Thyroid gland (tissue), 4 donors: ENCODE results near the gene MYOZ3.

Experiments
- POLR2A ChIP-seq, 2 donors: fragments of 450-650 bp; IDR thresholded peaks; one replicate each; pipeline ENCODE4 v1.6.1; 2017; ENCODE audit warnings: antibody characterized with exemption in 2 of 2, mild to moderate bottlenecking in 2 of 2, moderate library complexity in 1 of 2
- TF ChIP-seq, protein P1 (sequence below), 6 experiments: fragments of 200-600 bp in 3 of 6; fragments of 450-650 bp in 3 of 6; sonication (generic) in 3 of 6; IDR thresholded peaks; one replicate each; pipeline ENCODE4 v1.5.1; 2016 to 2019; ENCODE audit warnings: antibody characterized with exemption in 6 of 6, mild to moderate bottlenecking in 2 of 6, inconsistent platforms in 1 of 6, moderate library complexity in 1 of 6

DNA sequence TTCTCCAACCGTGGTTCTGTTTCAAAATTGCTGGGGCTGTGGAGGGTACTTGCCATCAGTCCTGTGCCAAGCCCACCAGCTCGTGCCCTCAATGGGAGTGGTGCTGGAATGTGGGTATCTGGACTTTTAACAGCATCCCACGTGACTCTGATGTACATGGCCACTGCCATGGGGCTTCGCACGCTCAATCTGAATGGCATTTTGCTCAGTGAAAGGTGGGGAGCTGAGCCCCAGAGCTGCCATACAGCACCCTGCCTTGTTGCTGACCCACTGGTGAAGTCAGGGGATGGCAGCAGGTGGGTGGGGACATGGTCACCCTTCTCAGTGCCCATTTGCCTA lies 37.2 kb upstream of the MYOZ3 start:
- TF ChIP-seq, protein P1, sequence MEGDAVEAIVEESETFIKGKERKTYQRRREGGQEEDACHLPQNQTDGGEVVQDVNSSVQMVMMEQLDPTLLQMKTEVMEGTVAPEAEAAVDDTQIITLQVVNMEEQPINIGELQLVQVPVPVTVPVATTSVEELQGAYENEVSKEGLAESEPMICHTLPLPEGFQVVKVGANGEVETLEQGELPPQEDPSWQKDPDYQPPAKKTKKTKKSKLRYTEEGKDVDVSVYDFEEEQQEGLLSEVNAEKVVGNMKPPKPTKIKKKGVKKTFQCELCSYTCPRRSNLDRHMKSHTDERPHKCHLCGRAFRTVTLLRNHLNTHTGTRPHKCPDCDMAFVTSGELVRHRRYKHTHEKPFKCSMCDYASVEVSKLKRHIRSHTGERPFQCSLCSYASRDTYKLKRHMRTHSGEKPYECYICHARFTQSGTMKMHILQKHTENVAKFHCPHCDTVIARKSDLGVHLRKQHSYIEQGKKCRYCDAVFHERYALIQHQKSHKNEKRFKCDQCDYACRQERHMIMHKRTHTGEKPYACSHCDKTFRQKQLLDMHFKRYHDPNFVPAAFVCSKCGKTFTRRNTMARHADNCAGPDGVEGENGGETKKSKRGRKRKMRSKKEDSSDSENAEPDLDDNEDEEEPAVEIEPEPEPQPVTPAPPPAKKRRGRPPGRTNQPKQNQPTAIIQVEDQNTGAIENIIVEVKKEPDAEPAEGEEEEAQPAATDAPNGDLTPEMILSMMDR (IDR thresholded peaks at IDR 0.05), result no peak
- no peak for TF ChIP-seq POLR2A (IDR thresholded peaks at IDR 0.05)
